ENCODE measurements around the gene CPT1B. TPM values are rescaled to one million over a fixed set of nuclear protein-coding genes. Genes with fewer than 3 reads are reported as not detected.
"Not testable (repeated sequence)": the region's sequence is repeated elsewhere in the genome, so short reads cannot be mapped to it uniquely, and the experiment has no call there.

The CPT1B gene
- total and polyA plus RNA-seq, 3 experiments from 2014 or later = 0.40 to 45.0 (median 43.6) TPM

- no peak overlapping the region for H3K4me3 Mint-ChIP-seq
- Histone ChIP-seq H3K9me3 (ENCODE audit: low read length) (no peaks in the 10 kb centered on the region), H3K27ac (ENCODE audit: low read depth, low read length) (no peak overlapping the region), H3K4me1 (ENCODE audit: insufficient read depth, low read length) (peaks cover 27% of the 10 kb centered on the region), H3K4me3 (ENCODE audit: low read length) (no peak overlapping the region), H3K36me3 (ENCODE audit: insufficient read depth, low read length) (no peaks in the 10 kb centered on the region), H3K27me3 (ENCODE audit: insufficient read depth, low read length, poor library complexity, severe bottlenecking) (no peaks in the 10 kb centered on the region)
- peaks cover 23 to 30% (median 28%) of the 10 kb centered on the region in 3 donors for H3K4me1 Mint-ChIP-seq
- ChIA-PET POLR2A (interaction anchor here (0.6 kb wide), 1 partner anchor 27 kb away, joined by 3 read pairs; the partner anchor contains the start of gene LMF2), CTCF (interaction anchor here (1.1 to 6.5 kb wide), 5 partner anchors 9 to 86 kb away, joined by 3 to 47 read pairs (median 4); partner anchors contain the start of genes SCO2 and SYCE3)
- peaks cover 0 to 1% (median 0%) of the 10 kb centered on the region in 3 donors for H3K36me3 Mint-ChIP-seq
- peak in 1 of 5 donors; percentile 20 for DNase-seq
- H3K27ac Mint-ChIP-seq = no peak overlapping the region
- no peaks in the 10 kb centered on the region for H3K9me3 Mint-ChIP-seq
- H3K27me3 Mint-ChIP-seq = peaks cover 0 to 2% of the 10 kb centered on the region in 2 donors
Measured at GRCh38 chr22:50535113-50535512, 43.1 kb downstream of the CPT1B start.

- H3K36me3 Mint-ChIP-seq; H3K36me3 ChIP-seq (ENCODE audit: insufficient read depth, low read length); H3K9me3 Mint-ChIP-seq; H3K27me3 ChIP-seq (ENCODE audit: insufficient read depth, low read length, poor library complexity, severe bottlenecking); H3K9me3 ChIP-seq (ENCODE audit: low read length); POLR2A ChIA-PET; H3K4me3 ChIP-seq (ENCODE audit: low read length); H3K27me3 Mint-ChIP-seq: not testable (repeated sequence)
- peak overlapping the region in 6 of 8 donors; percentile 26 to 99 (median 76) for H3K27ac Mint-ChIP-seq
- H3K4me3 Mint-ChIP-seq = peak overlapping the region in 2 of 7 donors; percentile 54 to 73
- DNase-seq = peak in 1 of 5 donors; percentile 21
- CTCF ChIA-PET = interaction anchor here (3.3 to 6.5 kb wide), 2 partner anchors 8 to 15 kb away, joined by 26 to 47 read pairs; partner anchors contain the start of gene SCO2
- peaks cover 13 to 21% (median 18%) of the 10 kb centered on the region in 3 donors for H3K4me1 Mint-ChIP-seq
- Histone ChIP-seq H3K4me1 (ENCODE audit: insufficient read depth, low read length) (peaks cover 19% of the 10 kb centered on the region), H3K27ac (ENCODE audit: low read depth, low read length) (peak overlapping the region; percentile 65)
Measured at GRCh38 chr22:50533856-50534711, 44.1 kb downstream of the CPT1B start.

GRCh38 chr22:50532824-50533796, 45.1 kb downstream of the CPT1B start:
- H3K9me3 Mint-ChIP-seq = no peaks in the 10 kb centered on the region
- H3K27me3 Mint-ChIP-seq = peaks cover 0 to 2% of the 10 kb centered on the region in 2 donors
- peaks cover 0 to 1% (median 0%) of the 10 kb centered on the region in 3 donors for H3K36me3 Mint-ChIP-seq
- peaks cover 13% of the 10 kb centered on the region for H3K4me1 ChIP-seq (ENCODE audit: insufficient read depth, low read length)
- peak overlapping the region; percentile 16 for H3K27ac ChIP-seq (ENCODE audit: low read depth, low read length)
- peak overlapping the region in 6 of 7 donors; percentile 34 to 77 (median 68) for H3K4me3 Mint-ChIP-seq
- H3K4me3 ChIP-seq (ENCODE audit: low read length) = no peak overlapping the region
- ChIA-PET CTCF (interaction anchor here (1.5 to 3.3 kb wide), 2 partner anchors 7 kb away, joined by 3 to 26 read pairs; partner anchors contain the start of gene SCO2), POLR2A (interaction anchor here (1.0 kb wide), 1 partner anchor 282 kb away, joined by 3 read pairs; the partner anchor contains the start of gene HDAC10)
- DNase-seq = peak in 1 of 5 donors; percentile 29
- H3K27ac Mint-ChIP-seq = peak overlapping the region; percentile 75 to 99 (median 88)
- peaks cover 13 to 23% (median 19%) of the 10 kb centered on the region in 3 donors for H3K4me1 Mint-ChIP-seq
- H3K9me3 ChIP-seq (ENCODE audit: low read length) = no peaks in the 10 kb centered on the region
- H3K36me3 ChIP-seq (ENCODE audit: insufficient read depth, low read length) = no peaks in the 10 kb centered on the region
- no peaks in the 10 kb centered on the region for H3K27me3 ChIP-seq (ENCODE audit: insufficient read depth, low read length, poor library complexity, severe bottlenecking)

GRCh38 chr22:50531962-50532674, 46.1 kb downstream of the CPT1B start:
- peaks cover 0 to 1% (median 0%) of the 10 kb centered on the region in 3 donors for H3K36me3 Mint-ChIP-seq
- Histone ChIP-seq H3K36me3 (ENCODE audit: insufficient read depth, low read length) (no peaks in the 10 kb centered on the region), H3K27me3 (ENCODE audit: insufficient read depth, low read length, poor library complexity, severe bottlenecking) (no peaks in the 10 kb centered on the region), H3K4me3 (ENCODE audit: low read length) (peak overlapping the region; percentile 84), H3K27ac (ENCODE audit: low read depth, low read length) (peak overlapping the region; percentile 92), H3K9me3 (ENCODE audit: low read length) (no peaks in the 10 kb centered on the region), H3K4me1 (ENCODE audit: insufficient read depth, low read length) (peaks cover 15% of the 10 kb centered on the region)
- peak overlapping the region; percentile 71 to 94 (median 92) for H3K4me3 Mint-ChIP-seq
- POLR2A ChIA-PET = interaction anchor here (0.7 to 1.7 kb wide), 6 partner anchors 13 to 281 kb away, joined by 3 to 8 read pairs (median 4); partner anchors contain the start of genes HDAC10 and SYCE3
- CTCF ChIA-PET = interaction anchor here (1.1 to 1.5 kb wide), 2 partner anchors 8 to 16 kb away, joined by 3 read pairs; no protein-coding TSS in a partner anchor
- H3K9me3 Mint-ChIP-seq = no peaks in the 10 kb centered on the region
- H3K4me1 Mint-ChIP-seq = peaks cover 19 to 29% (median 21%) of the 10 kb centered on the region in 3 donors
- H3K27me3 Mint-ChIP-seq = no peaks in the 10 kb centered on the region
- peak overlapping the region; percentile 65 to 99 (median 98) for H3K27ac Mint-ChIP-seq
- DNase-seq = peak in 1 of 5 donors; percentile 50

- H3K4me3 Mint-ChIP-seq = peak overlapping the region; percentile 90 to 94 (median 92)
- peak overlapping the region; percentile 92 for H3K27ac ChIP-seq (ENCODE audit: low read depth, low read length)
- H3K27me3 ChIP-seq (ENCODE audit: insufficient read depth, low read length, poor library complexity, severe bottlenecking) = no peaks in the 10 kb centered on the region
- no peaks in the 10 kb centered on the region for H3K27me3 Mint-ChIP-seq
- peaks cover 0 to 1% (median 0%) of the 10 kb centered on the region in 3 donors for H3K36me3 Mint-ChIP-seq
- peaks cover 20% of the 10 kb centered on the region for H3K4me1 ChIP-seq (ENCODE audit: insufficient read depth, low read length)
- ChIA-PET CTCF (interaction anchor here (1.1 to 1.5 kb wide), 2 partner anchors 9 to 16 kb away, joined by 3 read pairs; no protein-coding TSS in a partner anchor), POLR2A (interaction anchor here (0.9 to 1.7 kb wide), 4 partner anchors 13 to 89 kb away, joined by 3 to 8 read pairs (median 5); partner anchors contain the start of gene SYCE3)
- H3K4me1 Mint-ChIP-seq = peaks cover 22 to 34% (median 26%) of the 10 kb centered on the region in 3 donors
- peak overlapping the region; percentile 84 for H3K4me3 ChIP-seq (ENCODE audit: low read length)
- no peaks in the 10 kb centered on the region for H3K9me3 ChIP-seq (ENCODE audit: low read length)
- no peaks in the 10 kb centered on the region for H3K9me3 Mint-ChIP-seq
- H3K36me3 ChIP-seq (ENCODE audit: insufficient read depth, low read length) = no peaks in the 10 kb centered on the region
- H3K27ac Mint-ChIP-seq = peak overlapping the region; percentile 96 to 99 (median 98)
- DNase-seq = peak in 4 of 5 donors; percentile 49 to 79 (median 55)
Measured at GRCh38 chr22:50531546-50531961, 46.7 kb downstream of the CPT1B start.

GRCh38 chr22:50530877-50531545, 47.2 kb downstream of the CPT1B start:
- no peaks in the 10 kb centered on the region for H3K9me3 ChIP-seq (ENCODE audit: low read length)
- H3K27me3 ChIP-seq (ENCODE audit: insufficient read depth, low read length, poor library complexity, severe bottlenecking) = no peaks in the 10 kb centered on the region
- peak overlapping the region; percentile 92 for H3K27ac ChIP-seq (ENCODE audit: low read depth, low read length)
- peaks cover 0 to 1% (median 0%) of the 10 kb centered on the region in 3 donors for H3K36me3 Mint-ChIP-seq
- H3K9me3 Mint-ChIP-seq = no peaks in the 10 kb centered on the region
- H3K4me3 Mint-ChIP-seq = peak overlapping the region; percentile 90 to 94 (median 92)
- peak overlapping the region; percentile 84 for H3K4me3 ChIP-seq (ENCODE audit: low read length)
- no peaks in the 10 kb centered on the region for H3K27me3 Mint-ChIP-seq
- ChIA-PET CTCF (interaction anchor here (1.1 to 1.5 kb wide), 2 partner anchors 9 to 17 kb away, joined by 3 read pairs; no protein-coding TSS in a partner anchor), POLR2A (interaction anchor here (0.7 to 1.7 kb wide), 5 partner anchors 8 to 90 kb away, joined by 3 to 8 read pairs (median 4); partner anchors contain the start of gene SYCE3)
- H3K4me1 ChIP-seq (ENCODE audit: insufficient read depth, low read length) = peaks cover 21% of the 10 kb centered on the region
- peak; percentile 45 to 87 (median 67) for DNase-seq
- no peaks in the 10 kb centered on the region for H3K36me3 ChIP-seq (ENCODE audit: insufficient read depth, low read length)
- H3K4me1 Mint-ChIP-seq = peaks cover 22 to 34% (median 26%) of the 10 kb centered on the region in 3 donors
- H3K27ac Mint-ChIP-seq = peak overlapping the region; percentile 96 to 99 (median 98)

All from CD8-positive, alpha-beta memory T cell (primary cell).